HEK293T (cell line): ENCODE measurements around the gene HMCES.

Experiments
- CTCF ChIA-PET: fragments of 350-600 bp; formaldehyde crosslinking; extraction: SDS; loops from one replicate; lab custom pipeline; 2021; ENCODE audit warnings: antibody characterized with exemption, inconsistent platforms; lab: Yijun Ruan, JAX
- POLR2A ChIA-PET: fragments of 350-600 bp; formaldehyde crosslinking; extraction: SDS; loops from one replicate; lab custom pipeline; 2020; ENCODE audit warnings: antibody characterized with exemption, inconsistent platforms; lab: Yijun Ruan, JAX
- DNase-seq: peaks from one replicate; pipeline ENCODE4 v3.0.0; 2012; ENCODE audit warnings: mixed read lengths; ENCODE audit errors: extremely low spot score
- ARNT ChIP-seq: fragments of 450-650 bp; IDR thresholded peaks from 2 replicates; pipeline ENCODE4 v1.6.1; 2017; ENCODE audit warnings: mild to moderate bottlenecking
- BHLHE40 ChIP-seq: fragments of 450-650 bp; IDR thresholded peaks from 2 replicates; pipeline ENCODE4 v1.6.1; 2016; ENCODE audit warnings: mild to moderate bottlenecking, moderate library complexity, borderline replicate concordance
- CTBP1 ChIP-seq: fragments of 450-650 bp; IDR thresholded peaks from 2 replicates; pipeline ENCODE4 v1.6.1; 2016; ENCODE audit warnings: borderline replicate concordance
- ELF4 ChIP-seq: fragments of 450-650 bp; IDR thresholded peaks from 2 replicates; pipeline ENCODE4 v1.6.1; 2017; ENCODE audit warnings: antibody characterized with exemption
- FOXA1 ChIP-seq: fragments of 450-650 bp; IDR thresholded peaks from 2 replicates; pipeline ENCODE4 v1.6.1; 2016; ENCODE audit warnings: mild to moderate bottlenecking
- FOXK2 ChIP-seq: fragments of 450-650 bp; IDR thresholded peaks from 2 replicates; pipeline ENCODE4 v1.6.1; 2016; ENCODE audit warnings: mild to moderate bottlenecking
- FOXM1 ChIP-seq: fragments of 450-650 bp; IDR thresholded peaks from 2 replicates; pipeline ENCODE4 v1.6.1; 2017; ENCODE audit warnings: mild to moderate bottlenecking, borderline replicate concordance
- HDGF ChIP-seq: fragments of 450-650 bp; IDR thresholded peaks from 2 replicates; pipeline ENCODE4 v1.6.1; 2017; ENCODE audit warnings: antibody characterized with exemption, borderline replicate concordance
- L3MBTL2 ChIP-seq: fragments of 450-650 bp; conservative IDR thresholded peaks from 2 replicates; pipeline ENCODE4 v1.6.1; 2016; ENCODE audit warnings: mild to moderate bottlenecking
- LEF1 ChIP-seq: fragments of 450-650 bp; IDR thresholded peaks from 2 replicates; pipeline ENCODE4 v1.6.1; 2017; ENCODE audit warnings: mild to moderate bottlenecking, borderline replicate concordance
- NFRKB ChIP-seq: fragments of 450-650 bp; IDR thresholded peaks from 2 replicates; pipeline ENCODE4 v1.6.1; 2016; ENCODE audit warnings: mild to moderate bottlenecking, moderate library complexity
- SP1 ChIP-seq: fragments of 450-650 bp; IDR thresholded peaks from 2 replicates; pipeline ENCODE4 v1.6.1; 2017
- SUZ12 ChIP-seq: fragments of 450-650 bp; IDR thresholded peaks from 2 replicates; pipeline ENCODE4 v1.6.1; 2016; ENCODE audit warnings: mild to moderate bottlenecking
- TARDBP ChIP-seq: fragments of 450-650 bp; IDR thresholded peaks from 2 replicates; pipeline ENCODE4 v1.6.1; 2016
- ZNF384 ChIP-seq: fragments of 450-650 bp; IDR thresholded peaks from 2 replicates; pipeline ENCODE4 v1.6.1; 2016
- TF ChIP-seq, protein P1 (sequence below): fragments of 450-650 bp; IDR thresholded peaks from 2 replicates; pipeline ENCODE4 v1.6.1; 2016

The HMCES gene

DNA sequence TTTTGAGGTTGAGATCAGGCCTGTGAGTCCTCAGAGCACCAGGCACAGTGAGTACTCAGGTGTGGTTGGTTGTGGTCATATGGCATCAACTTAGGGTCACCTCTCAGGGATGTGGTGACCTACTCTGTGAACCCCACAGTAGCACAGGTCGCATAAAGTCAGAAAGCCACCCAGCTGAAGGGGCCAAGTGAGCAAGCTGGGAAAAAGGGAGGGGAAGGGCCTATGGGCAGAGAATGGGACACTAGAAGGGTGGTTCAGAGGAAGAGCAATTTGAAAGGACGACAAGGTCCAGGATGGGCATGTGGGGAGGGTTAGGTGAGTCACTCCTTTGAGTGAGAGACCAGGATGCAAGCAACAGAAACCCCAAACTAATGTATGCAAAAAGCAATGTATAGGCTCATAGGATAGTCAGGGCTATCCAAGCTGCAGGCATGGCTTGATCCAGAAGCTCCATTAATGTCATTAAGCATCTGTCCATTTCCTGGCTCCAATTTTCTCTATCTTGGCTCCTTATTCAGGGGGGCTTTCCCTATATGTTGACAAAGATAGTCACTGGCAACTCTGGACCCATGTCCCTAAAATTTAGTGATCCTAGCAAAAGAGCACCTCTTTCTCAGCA is 33.5 kb downstream of the HMCES start:
- ChIA-PET POLR2A (interaction anchor here (0.8 to 5.3 kb wide), 3 partner anchors 10 to 33 kb away, joined by 3 to 60 read pairs (median 5); partner anchors contain the start of gene HMCES), CTCF (no interaction called here)
- no peak for TF ChIP-seq CTBP1
- no peak for TF ChIP-seq HDGF
- TF ChIP-seq TARDBP, result no peak
- TF ChIP-seq FOXK2, result no peak
- no peak for TF ChIP-seq ZNF384
- no peak for TF ChIP-seq SUZ12
- no peak for TF ChIP-seq ARNT
- no peak for TF ChIP-seq L3MBTL2
- TF ChIP-seq LEF1, result no peak
- TF ChIP-seq, protein P1, sequence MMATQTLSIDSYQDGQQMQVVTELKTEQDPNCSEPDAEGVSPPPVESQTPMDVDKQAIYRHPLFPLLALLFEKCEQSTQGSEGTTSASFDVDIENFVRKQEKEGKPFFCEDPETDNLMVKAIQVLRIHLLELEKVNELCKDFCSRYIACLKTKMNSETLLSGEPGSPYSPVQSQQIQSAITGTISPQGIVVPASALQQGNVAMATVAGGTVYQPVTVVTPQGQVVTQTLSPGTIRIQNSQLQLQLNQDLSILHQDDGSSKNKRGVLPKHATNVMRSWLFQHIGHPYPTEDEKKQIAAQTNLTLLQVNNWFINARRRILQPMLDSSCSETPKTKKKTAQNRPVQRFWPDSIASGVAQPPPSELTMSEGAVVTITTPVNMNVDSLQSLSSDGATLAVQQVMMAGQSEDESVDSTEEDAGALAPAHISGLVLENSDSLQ, result no peak
- TF ChIP-seq FOXA1, result no peak
- no peak for TF ChIP-seq SP1
- TF ChIP-seq FOXM1, result no peak
- no peak for TF ChIP-seq NFRKB
- no peak for TF ChIP-seq BHLHE40
- no peak for DNase-seq

DNA sequence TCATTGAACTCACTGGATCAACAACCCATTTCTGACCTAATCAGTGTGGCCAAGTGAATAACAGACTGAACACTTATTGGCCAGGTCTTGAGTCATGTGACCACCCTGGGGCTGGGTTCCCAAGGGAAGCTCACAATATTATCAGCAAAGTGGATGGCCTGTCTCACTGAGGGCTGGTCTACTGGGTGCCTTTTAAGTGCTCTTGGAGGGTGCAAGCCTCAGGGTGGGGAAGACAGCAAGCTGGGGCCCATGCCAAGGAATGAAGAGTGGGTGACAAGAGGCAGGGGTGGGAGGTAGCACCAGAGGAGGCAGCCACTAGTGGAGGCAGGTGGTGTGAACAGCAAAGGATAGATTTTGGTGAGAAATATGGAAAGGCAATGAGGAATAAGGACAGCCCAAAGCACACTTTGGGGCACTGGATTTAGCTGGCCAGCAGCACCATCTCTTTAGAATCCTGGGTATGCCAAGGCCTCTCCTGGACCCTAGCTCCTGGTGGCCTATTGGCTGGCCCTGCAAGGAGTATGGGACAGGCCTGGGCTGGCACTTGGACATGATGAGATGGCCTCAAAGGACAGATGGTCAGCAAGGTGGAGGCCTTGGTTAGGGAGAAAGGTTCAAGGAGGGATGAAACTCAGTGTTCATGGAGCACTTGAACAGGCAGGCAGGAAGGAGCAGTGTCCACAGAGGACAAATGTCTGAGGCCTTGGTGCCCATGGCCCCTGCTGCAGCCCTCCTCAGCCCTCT is 34.2 kb downstream of the HMCES start:
- CTCF ChIA-PET, result no interaction called here
- TF ChIP-seq SP1 (no peak), ELF4 (no peak), TARDBP (no peak), CTBP1 (no peak), FOXA1 (no peak), FOXM1 (no peak), LEF1 (no peak), L3MBTL2 (no peak), BHLHE40 (no peak), ZNF384 (no peak), NFRKB (no peak), FOXK2 (no peak)
- TF ChIP-seq, protein P1, result no peak
- POLR2A ChIA-PET, result interaction anchor here (0.8 to 5.3 kb wide), 5 partner anchors 10 to 64 kb away, joined by 3 to 60 read pairs (median 5); partner anchors contain the start of genes COPG1 and HMCES
- no peak for DNase-seq

DNA sequence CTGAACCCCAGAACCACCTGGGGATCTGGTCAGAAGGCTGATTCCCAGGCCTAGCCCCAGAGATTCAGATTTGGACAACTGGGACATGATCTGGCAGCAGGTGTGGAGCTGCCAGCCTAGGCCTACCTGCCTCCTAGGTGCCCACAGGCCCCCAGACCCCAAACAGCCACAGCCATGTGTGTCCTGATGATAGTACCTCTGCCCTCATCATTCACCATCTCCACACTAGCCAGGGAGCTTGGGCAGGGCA is 34.7 kb downstream of the HMCES start:
- POLR2A ChIA-PET, result interaction anchor here (0.8 to 5.3 kb wide), 6 partner anchors 9 to 130 kb away, joined by 3 to 60 read pairs (median 4); partner anchors contain the start of genes CNBP, COPG1 and HMCES
- TF ChIP-seq SUZ12 (no peak), FOXA1 (no peak), FOXK2 (no peak), LEF1 (no peak), ZNF384 (no peak), NFRKB (no peak), L3MBTL2 (no peak), SP1 (no peak), ELF4 (no peak), HDGF (no peak), CTBP1 (no peak), TARDBP (no peak), BHLHE40 (no peak), ARNT (no peak), FOXM1 (no peak)
- TF ChIP-seq, protein P1, result no peak
- no peak for DNase-seq
- CTCF ChIA-PET, result no interaction called here

DNA sequence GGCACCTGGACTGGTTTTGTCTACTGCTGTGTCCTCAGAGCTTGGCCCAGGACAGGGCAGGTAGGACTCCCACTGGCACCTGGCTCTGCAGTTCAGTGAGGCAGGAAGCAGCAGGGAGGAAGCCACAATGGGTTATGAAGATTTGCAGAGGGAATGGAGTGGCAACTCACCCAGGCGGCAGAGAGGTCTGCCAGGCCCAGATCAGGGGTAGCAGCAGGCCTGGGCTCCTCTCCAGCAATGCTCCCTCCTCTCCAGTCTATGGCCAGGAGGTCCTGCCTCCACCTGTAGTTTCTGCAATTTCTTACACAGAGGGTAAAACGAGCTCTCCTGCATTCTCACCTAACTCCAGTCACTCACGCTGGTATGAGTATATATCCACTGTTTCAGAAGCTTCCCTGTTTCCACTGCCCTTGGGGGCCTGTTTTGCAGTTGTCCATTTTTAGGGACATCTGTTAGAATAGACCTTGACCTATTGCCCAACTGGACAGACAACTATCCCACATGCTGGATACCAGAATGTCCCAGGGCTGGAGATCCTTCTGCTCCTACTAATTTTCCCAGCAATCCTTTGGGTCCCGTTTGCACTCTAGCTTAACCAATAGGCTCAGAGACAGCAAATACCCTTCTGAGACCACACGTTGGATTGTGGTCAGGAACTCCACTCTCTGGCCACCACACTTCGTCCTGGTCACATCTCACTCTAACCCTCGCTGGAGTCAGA is 35.2 kb downstream of the HMCES start:
- no peak for DNase-seq
- POLR2A ChIA-PET, result interaction anchor here (0.8 to 5.3 kb wide), 7 partner anchors 9 to 130 kb away, joined by 3 to 60 read pairs (median 4); partner anchors contain the start of genes CNBP, COPG1 and HMCES
- CTCF ChIA-PET, result no interaction called here
- no peak for TF ChIP-seq ARNT
- no peak for TF ChIP-seq BHLHE40
- no peak for TF ChIP-seq FOXK2
- TF ChIP-seq TARDBP, result no peak
- TF ChIP-seq CTBP1, result no peak
- 0 out of 2 replicates have a peak, but pooled peaks have one; percentile 5 for TF ChIP-seq ELF4
